Measurements from ENCODE around the gene XRCC4.

GRCh38 chr5:83401775-83402174, 324.4 kb downstream of the XRCC4 start:
- TF ChIP-seq POLR2AphosphoS5 (IDR thresholded peaks at IDR 0.05; ENCODE audit: low read depth, low read length) = no peak
- TF ChIP-seq POLR2A (IDR thresholded peaks at IDR 0.05; ENCODE audit: low read depth, low read length) = no peak
